Loucy (cell line): Measurements from ENCODE around the gene CDH4.

ENCODE experiments used
- H2AFZ ChIP-seq: fragments of 200-600 bp; sonication (generic); 2 replicates; pipeline ENCODE4 v1.6.0; 2016; ENCODE audit warnings: antibody characterized with exemption, mild to moderate bottlenecking, low read length, moderate library complexity
- H3F3A ChIP-seq: fragments of 200-600 bp; 2 replicates; pipeline ENCODE4 v1.6.0; 2016; ENCODE audit warnings: antibody characterized with exemption, low read depth, mild to moderate bottlenecking
- H3K27me3 ChIP-seq: fragments of 200-600 bp; sonication (generic); 2 replicates; pipeline ENCODE4 v1.6.1; 2014; ENCODE audit warnings: low read length, mild to moderate bottlenecking; ENCODE audit not compliant: insufficient read depth, poor library complexity, severe bottlenecking
- H3K36me3 ChIP-seq: fragments of 200-600 bp; sonication (generic); 2 replicates; pipeline ENCODE4 v1.6.1; 2016; ENCODE audit warnings: low read length; ENCODE audit not compliant: insufficient read depth
- H3K4me1 ChIP-seq: fragments of 200-600 bp; sonication (generic); 2 replicates; pipeline ENCODE4 v1.5.1; 2014; ENCODE audit warnings: low read length, mild to moderate bottlenecking; ENCODE audit not compliant: insufficient read depth, poor library complexity, severe bottlenecking
- H3K4me2 ChIP-seq: fragments of 200-600 bp; sonication (generic); 2 replicates; pipeline ENCODE4 v1.6.0; 2014; ENCODE audit warnings: antibody characterized with exemption, low read length, low read depth, mild to moderate bottlenecking; ENCODE audit not compliant: poor library complexity, severe bottlenecking
- H3K4me3 ChIP-seq: fragments of 200-600 bp; sonication (generic); 2 replicates; pipeline ENCODE4 v1.5.1; 2014; ENCODE audit warnings: low read length, mild to moderate bottlenecking, mixed read lengths; ENCODE audit not compliant: poor library complexity, severe bottlenecking
- H3K79me2 ChIP-seq: fragments of 200-600 bp; sonication (generic); 2 replicates; pipeline ENCODE4 v1.6.1; 2014; ENCODE audit warnings: low read length; ENCODE audit not compliant: insufficient read depth
- H3K9ac ChIP-seq: fragments of 200-600 bp; sonication (generic); 2 replicates; pipeline ENCODE4 v1.6.0; 2014; ENCODE audit warnings: mild to moderate bottlenecking, low read depth, low read length, moderate library complexity; ENCODE audit not compliant: poor library complexity, severe bottlenecking
- H3K9me2 ChIP-seq: fragments of 200-600 bp; sonication (generic); replicated peaks from 2 replicates; pipeline ENCODE4 v1.6.1; 2016; ENCODE audit warnings: low read depth, low read length, mixed read lengths
- H3K9me3 ChIP-seq: fragments of 200-600 bp; sonication (generic); 2 replicates; pipeline ENCODE4 v1.6.1; 2014; ENCODE audit warnings: mild to moderate bottlenecking, antibody characterized with exemption, low read length, low read depth; ENCODE audit not compliant: insufficient read depth
- H4K20me1 ChIP-seq: fragments of 200-600 bp; sonication (generic); 2 replicates; pipeline ENCODE4 v1.6.0; 2014; ENCODE audit warnings: antibody characterized with exemption, low read length, mild to moderate bottlenecking; ENCODE audit not compliant: insufficient read depth, poor library complexity, severe bottlenecking
- CTCF ChIP-seq: fragments of 200-600 bp; sonication (generic); conservative IDR thresholded peaks from 2 replicates; pipeline ENCODE4 v1.5.1; 2014; ENCODE audit warnings: mild to moderate bottlenecking, antibody characterized with exemption, low read length
- EZH2phosphoT487 ChIP-seq: fragments of 200-600 bp; IDR thresholded peaks from 2 replicates; pipeline ENCODE4 v1.6.1; 2018; ENCODE audit warnings: antibody characterized with exemption, mild to moderate bottlenecking, moderate library complexity, borderline replicate concordance

CDH4 gene

GRCh38 chr20:61408951-61409740, 157.1 kb downstream of the CDH4 start:
- H3K4me2 ChIP-seq = no peak overlapping the region
- no peaks in the 10 kb centered on the region for H3K36me3 ChIP-seq
- peaks cover 2% of the 10 kb centered on the region; the same call in 1 of the 2 replicates for H3K9me3 ChIP-seq
- H3F3A ChIP-seq = no peaks in the 10 kb centered on the region
- no peaks in the 10 kb centered on the region for H4K20me1 ChIP-seq
- TF ChIP-seq CTCF (no peak), EZH2phosphoT487 (no peak)
- no peaks in the 10 kb centered on the region for H3K79me2 ChIP-seq
- H3K4me3 ChIP-seq = no peak overlapping the region
- no peak overlapping the region for H3K9ac ChIP-seq
- no peaks in the 10 kb centered on the region for H3K27me3 ChIP-seq
- no peaks in the 10 kb centered on the region for H3K4me1 ChIP-seq
- no peak overlapping the region for H2AFZ ChIP-seq
- H3K9me2 ChIP-seq = no peaks in the 10 kb centered on the region

GRCh38 chr20:61411743-61412142, 159.7 kb downstream of the CDH4 start:
- no peaks in the 10 kb centered on the region for H3K4me1 ChIP-seq
- H3K4me2 ChIP-seq = no peak overlapping the region
- no peaks in the 10 kb centered on the region for H3K79me2 ChIP-seq
- no peak overlapping the region for H2AFZ ChIP-seq
- H4K20me1 ChIP-seq = no peaks in the 10 kb centered on the region
- peaks cover 2% of the 10 kb centered on the region; the same call in 1 of the 2 replicates for H3K9me3 ChIP-seq
- no peak overlapping the region for H3K4me3 ChIP-seq
- no peaks in the 10 kb centered on the region for H3K27me3 ChIP-seq
- no peak overlapping the region for H3K9ac ChIP-seq
- no peaks in the 10 kb centered on the region for H3K36me3 ChIP-seq
- TF ChIP-seq CTCF = no peak
- TF ChIP-seq EZH2phosphoT487 = no peak
- no peaks in the 10 kb centered on the region for H3F3A ChIP-seq
- H3K9me2 ChIP-seq = no peaks in the 10 kb centered on the region

GRCh38 chr20:61413752-61414151, 161.7 kb downstream of the CDH4 start:
- Histone ChIP-seq H3K27me3 (no peaks in the 10 kb centered on the region), H3F3A (no peaks in the 10 kb centered on the region), H4K20me1 (no peaks in the 10 kb centered on the region), H3K79me2 (no peaks in the 10 kb centered on the region), H3K9me2 (no peaks in the 10 kb centered on the region), H3K4me2 (no peak overlapping the region), H3K4me3 (no peak overlapping the region), H2AFZ (no peak overlapping the region), H3K9ac (no peak overlapping the region), H3K36me3 (no peaks in the 10 kb centered on the region), H3K4me1 (no peaks in the 10 kb centered on the region), H3K9me3 (peaks cover 2% of the 10 kb centered on the region; the same call in 1 of the 2 replicates)
- TF ChIP-seq CTCF (no peak), EZH2phosphoT487 (no peak)
